ENCODE measurements around the gene HIPK2.

The HIPK2 gene

GRCh38 chr7:139715194-139715815 lies 62.5 kb downstream of the HIPK2 start:
- DNase-seq (ENCODE audit: low read depth) = no peak

DNA sequence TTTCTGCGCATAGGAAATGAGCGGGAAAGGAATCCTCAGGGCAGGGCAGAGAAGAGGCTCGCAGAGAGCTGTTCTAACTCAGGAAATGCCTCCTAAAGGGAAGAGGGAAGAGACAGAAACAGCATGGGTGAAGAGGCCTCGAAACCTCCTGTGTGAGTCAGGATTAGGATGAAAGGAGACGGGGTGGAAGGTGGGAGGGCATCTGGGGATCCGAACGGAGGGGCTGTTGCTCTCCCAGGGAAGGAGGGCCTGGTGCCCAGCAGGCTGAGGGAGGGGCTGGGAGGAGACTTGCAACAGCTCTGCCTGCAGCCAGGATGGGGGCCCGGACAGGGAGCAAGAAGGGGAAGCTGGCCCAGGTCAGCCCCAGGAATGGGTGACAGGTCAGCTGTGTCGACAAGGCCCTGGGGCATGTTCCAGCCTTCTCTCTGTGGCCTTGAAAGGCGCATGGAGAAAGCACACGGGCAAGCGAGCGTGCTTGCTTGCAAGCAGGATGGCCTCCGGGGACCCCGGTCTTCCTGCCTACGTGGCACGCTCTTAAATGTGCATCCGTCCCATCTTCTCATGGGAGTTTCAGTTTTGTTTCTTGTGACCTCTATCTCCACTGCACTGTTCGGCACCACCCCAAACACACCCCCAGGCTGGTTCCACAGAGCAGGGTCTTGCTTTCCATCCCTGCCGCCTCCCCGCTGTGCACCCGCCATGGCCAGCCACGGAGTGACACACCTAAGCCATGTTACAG lies 63.5 kb downstream of the HIPK2 start:
- no peak for DNase-seq (ENCODE audit: low read depth)

- DNase-seq (ENCODE audit: low read depth) = no peak
Observed at GRCh38 chr7:139713526-139714162, 64.2 kb downstream of the HIPK2 start.

DNA sequence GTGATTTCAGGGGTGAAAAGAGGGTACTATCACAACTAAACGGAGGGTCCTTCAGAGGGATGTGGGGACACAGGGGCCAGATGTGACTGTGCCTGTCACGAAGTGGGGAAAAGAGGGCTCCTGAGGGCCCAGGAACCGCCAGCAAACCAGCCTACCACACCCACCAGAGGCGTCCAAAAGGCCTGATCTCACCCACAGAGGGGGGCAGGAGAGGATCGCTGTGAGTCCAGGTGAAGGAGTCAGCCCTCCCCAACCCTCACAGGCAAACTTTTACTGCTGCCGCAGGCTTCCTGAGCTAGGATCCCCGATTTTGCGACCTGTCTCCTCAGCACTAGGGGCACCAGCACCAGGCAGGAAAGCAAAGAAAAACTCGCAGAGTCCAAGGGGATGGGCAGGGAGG lies 64.7 kb downstream of the HIPK2 start:
- DNase-seq (ENCODE audit: low read depth) = no peak

DNA sequence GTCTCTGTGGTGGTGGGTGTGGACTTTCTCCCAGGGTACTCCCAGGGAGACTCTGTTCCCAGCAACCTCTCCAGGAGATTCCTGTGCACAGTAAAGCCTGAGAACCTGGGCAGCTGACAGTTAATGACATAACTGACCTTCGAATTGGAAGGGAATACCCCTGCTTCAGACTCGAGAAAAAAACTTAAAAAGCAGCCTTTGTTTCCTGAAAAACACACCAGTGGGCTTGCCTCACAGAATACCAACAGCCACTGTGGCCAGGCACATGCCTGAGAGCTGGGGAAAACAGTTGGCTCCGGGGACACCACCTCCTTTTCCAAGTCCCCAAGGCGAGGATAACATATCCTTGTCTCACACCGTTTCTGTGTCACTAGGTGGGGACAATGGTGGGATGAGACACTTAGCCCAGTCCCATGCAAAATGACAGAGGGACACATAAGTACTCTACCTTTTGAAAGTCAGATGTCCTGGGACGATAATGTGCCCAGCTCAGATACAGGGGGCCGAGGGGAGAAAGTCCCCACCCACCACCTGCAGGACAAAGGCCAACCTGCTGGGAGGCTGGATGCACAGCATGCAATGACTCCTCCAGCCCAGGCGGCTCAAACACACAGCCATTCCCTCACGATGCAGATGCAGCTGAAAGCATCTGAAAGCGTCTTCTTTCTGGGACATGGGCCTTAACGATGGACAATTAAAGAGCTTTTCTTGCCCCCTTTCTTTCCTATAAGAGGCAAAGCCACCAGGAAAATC lies 65.6 kb downstream of the HIPK2 start:
- DNase-seq (ENCODE audit: low read depth) = no peak

DNA sequence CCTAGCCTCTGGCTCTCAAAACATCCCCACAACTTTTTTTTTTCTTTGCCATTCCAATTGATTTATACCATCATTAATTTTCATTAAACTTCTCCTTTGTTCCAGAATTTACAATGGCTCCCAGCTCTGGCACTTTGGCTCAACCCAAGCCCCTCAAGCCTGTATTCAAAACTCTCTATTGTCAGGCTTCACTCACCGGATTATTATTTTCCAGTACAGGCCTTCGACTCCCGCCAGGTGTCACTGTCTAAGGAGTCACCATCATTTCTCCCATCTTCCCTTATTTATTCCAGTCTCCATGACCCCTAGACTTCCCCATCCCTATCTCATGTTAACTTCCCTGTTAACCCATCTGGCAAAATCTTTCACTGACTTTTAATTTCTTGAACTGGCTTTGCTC lies 67.8 kb downstream of the HIPK2 start:
- DNase-seq (ENCODE audit: low read depth) = no peak

GRCh38 chr7:139709485-139709884 lies 68.3 kb downstream of the HIPK2 start:
- DNase-seq (ENCODE audit: low read depth) = peak; percentile 40

DNA sequence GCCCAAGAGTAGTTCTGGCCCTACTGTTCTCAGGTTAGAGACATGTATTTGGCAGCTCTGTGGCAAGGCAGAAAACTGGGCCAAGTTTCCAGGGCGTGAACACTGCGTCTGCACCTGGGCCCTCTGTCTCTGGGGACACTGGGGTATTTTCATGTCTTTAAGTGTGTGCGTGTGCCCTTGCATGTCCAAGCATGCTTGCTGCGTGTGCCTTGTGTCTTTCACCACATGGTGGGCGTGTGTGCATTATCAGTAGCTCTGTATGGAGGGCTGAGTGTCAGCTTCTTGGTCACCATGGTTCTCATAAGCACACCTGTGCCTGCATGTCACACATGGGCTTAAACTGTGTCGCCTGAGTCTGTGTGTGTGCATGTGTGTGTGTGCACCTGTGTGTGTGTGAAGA lies 69.3 kb downstream of the HIPK2 start:
- DNase-seq (ENCODE audit: low read depth) = no peak

DNA sequence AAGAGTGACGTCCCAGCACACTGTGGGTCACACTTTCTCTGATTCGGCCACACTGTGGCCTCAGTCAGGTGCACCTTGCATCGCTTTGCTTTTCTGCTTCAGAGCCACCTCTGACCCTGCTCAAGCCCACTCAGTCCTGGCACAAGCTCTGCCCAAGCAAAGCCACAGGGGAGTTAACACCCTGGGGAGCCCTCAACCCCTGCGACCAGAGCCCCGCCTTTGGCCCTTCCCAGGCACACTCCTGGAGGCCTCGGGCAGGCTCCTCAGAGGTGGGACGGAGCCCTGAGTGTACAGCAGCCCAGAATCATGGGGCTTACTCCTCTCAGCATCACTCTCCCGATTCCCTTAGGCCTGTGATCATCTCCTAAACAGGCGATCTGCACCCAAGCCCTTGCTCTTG lies 71.0 kb downstream of the HIPK2 start:
- no peak for DNase-seq (ENCODE audit: low read depth)

- DNase-seq (ENCODE audit: low read depth) = no peak
Observed at GRCh38 chr7:139704308-139704879, 73.4 kb downstream of the HIPK2 start.

DNA sequence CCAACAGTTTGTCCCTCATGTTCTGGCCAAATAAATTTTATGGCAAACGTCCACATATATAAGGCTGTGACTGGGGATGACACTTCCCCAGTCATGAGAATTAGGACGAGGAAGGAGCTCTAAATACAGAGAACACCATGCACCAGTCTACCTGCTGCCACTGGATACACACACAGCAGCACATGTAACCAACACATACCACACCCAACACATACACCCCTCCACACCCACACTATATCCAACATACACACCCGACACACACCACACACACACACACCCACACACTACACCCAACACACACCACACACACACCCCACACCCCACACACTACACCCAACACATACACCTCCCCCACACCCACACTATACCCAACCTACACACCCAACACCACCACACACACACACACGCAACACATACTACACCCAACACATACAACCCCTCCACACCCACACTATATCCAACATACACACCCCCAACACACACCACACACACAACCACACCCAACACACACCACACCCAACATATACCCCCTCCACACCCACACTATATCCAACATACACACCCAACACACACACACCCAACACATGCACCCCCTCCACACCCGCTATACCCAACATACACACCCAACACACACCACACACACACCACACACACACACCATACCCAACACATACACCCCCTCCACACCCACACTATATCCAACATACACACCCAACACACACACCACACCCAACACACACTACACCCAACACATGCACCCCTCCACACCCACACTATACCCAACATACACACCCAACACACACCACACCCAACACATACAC lies 74.1 kb downstream of the HIPK2 start:
- DNase-seq (ENCODE audit: low read depth) = no peak

DNA sequence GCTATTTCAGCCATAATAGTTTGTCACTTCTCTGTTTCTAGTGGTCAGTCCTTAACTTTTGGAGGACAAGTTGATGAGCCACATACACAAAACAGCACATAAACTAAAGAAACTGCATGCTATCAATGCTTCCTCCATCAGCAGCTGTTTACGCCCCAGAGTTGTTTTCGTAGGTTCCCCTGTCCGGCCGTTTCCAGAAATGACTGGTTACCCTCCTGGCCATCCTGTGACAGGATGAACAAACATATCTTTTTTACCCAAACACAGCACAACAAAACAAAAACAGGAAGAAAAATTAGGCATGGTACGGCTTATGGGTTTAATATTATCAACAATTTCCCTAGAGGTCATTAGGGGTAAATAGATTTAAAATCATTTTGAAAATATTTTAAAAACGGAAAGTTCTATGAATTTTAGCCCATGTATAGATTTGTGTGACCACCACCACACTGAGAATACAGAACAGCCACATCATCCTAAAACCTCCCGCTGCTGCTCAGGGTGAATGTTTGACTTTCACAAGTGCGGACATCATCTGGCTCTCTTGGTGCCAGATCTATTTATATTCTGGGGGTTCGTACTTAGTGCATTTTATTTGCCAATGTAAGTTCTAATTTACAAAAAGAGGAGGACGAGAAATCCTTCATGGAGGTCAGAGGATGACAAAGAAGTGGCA lies 74.8 kb downstream of the HIPK2 start:
- no peak for DNase-seq (ENCODE audit: low read depth)

DNA sequence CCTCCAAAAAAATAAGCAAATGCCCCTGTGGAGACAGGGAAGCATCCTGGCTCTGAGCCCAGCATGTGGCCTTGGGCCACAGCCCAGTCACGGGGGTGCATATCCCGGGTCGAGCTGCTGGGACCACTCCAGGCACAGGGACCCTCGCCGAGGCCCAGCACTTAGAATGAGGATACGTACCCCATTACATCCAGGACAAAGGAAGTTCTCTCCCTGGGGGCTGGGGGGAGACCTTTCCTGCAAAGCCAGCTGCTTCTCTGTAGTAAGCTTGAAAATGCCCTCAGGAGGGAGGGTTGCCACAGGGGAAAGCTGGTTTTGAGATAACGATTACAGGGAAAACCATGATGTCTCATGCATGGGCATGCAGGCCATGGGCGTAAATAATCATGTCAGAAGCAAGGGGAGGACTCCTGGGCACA lies 75.5 kb downstream of the HIPK2 start:
- DNase-seq (ENCODE audit: low read depth) = no peak

DNA sequence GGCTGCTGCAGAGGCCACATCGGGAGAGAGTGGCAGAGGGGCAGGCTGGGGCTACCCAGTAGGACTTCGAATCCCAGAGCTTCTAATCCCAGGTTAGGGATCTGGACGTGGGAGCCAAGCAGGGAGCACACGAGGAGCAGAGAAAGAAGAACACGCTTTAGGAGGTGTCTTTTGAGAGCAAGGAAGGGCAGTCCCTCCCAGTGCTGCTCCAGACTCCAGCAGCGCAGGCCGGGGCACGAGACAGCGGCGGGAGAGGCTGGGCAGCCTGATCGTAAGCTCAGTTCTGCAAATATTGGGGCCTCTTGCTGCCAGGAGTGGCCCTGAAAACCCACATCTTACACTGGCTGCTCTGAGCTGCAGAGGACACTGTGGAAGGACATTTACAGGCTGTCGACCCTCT lies 75.9 kb downstream of the HIPK2 start:
- DNase-seq (ENCODE audit: low read depth) = no peak

- no peak for DNase-seq (ENCODE audit: low read depth)
Observed at GRCh38 chr7:139700505-139701235, 77.1 kb downstream of the HIPK2 start.

- no peak for DNase-seq (ENCODE audit: low read depth)
Observed at GRCh38 chr7:139699640-139700504, 77.9 kb downstream of the HIPK2 start.

DNA sequence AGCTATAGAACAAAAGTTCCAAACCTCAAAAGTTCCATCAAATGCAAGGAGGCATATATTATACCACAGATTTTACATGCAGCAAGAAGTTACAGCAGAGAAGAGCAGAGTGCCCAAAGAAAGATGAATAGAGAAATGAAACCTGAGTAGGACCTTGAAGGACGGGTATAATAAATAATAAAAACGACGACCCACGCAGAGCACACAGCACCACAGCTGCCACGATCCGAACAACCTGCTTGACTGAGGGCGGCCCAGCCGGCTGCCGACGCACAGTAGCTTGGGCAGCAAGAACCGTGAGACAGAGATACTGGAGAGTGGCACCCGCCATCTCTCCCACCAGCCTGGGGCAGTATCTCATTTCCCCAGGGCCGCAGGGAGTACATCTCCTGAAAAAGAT lies 79.0 kb downstream of the HIPK2 start:
- no peak for DNase-seq (ENCODE audit: low read depth)

DNA sequence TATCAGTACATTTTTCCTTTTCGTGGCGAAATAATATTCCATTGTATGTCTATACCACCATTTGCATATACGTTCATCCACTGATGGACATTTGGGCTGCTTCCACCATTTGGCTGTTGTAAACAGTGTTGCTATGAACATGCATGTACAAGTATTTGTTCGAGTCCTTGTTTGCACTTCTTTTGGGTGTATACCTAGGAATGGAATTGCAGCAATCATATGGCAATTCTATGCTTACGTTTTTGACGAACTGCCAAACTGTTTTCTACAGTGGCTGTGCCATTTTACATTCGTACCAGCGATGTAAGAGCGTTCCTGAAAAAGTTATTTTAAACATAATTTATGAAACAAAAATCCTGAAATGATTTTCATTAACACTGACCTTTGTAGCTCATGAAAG lies 79.5 kb downstream of the HIPK2 start:
- no peak for DNase-seq (ENCODE audit: low read depth)

DNA sequence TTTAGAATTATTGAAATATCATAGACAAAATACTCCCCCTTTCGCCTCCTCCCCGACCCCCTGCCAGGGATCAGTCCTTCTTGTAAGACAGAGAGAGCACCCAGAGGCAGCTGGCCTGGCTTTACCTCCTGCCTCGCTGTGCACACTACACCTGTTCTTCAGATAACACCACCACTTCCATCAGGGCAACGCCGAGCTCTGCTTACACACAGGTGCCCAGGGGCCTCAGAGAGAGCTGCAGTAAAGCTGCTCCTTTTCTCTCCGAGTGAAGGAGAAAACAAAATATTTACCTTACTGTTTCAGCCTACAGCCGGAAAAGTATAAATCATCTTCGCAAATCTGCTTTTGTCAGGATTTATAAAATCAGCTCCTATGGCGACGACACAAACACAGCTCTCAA lies 80.7 kb downstream of the HIPK2 start:
- no peak for DNase-seq (ENCODE audit: low read depth)

Measured in ELR (cell line).